Mesothelial cell of epicardium (in vitro differentiated cells): Measurements from ENCODE around the gene UBE2O. TPM values are rescaled to one million over a fixed set of nuclear protein-coding genes. Genes with fewer than 3 reads are reported as not detected.

ENCODE experiments used
- DNase-seq, 2 experiments: peaks; one replicate each; pipeline ENCODE4 v3.0.0; 2021; ENCODE audit warnings: low spot score in 2 of 2; ENCODE audit not compliant: unreplicated experiment in 2 of 2
- H3K27ac Mint-ChIP-seq: 2 replicates; pipeline ENCODE4 v1.8.0; 2021; ENCODE audit warnings: mixed read lengths
- H3K27me3 Mint-ChIP-seq: 2 replicates; pipeline ENCODE4 v1.8.0; 2021; ENCODE audit warnings: low read depth, mixed read lengths
- H3K36me3 Mint-ChIP-seq: 2 replicates; pipeline ENCODE4 v1.8.0; 2021; ENCODE audit warnings: mixed read lengths
- H3K4me1 Mint-ChIP-seq: 2 replicates; pipeline ENCODE4 v1.8.0; 2021; ENCODE audit warnings: mixed read lengths
- H3K4me3 Mint-ChIP-seq: 2 replicates; pipeline ENCODE4 v1.8.0; 2021; ENCODE audit warnings: mild to moderate bottlenecking, moderate library complexity, mixed read lengths
- H3K9me3 Mint-ChIP-seq: 2 replicates; pipeline ENCODE4 v1.8.0; 2021; ENCODE audit warnings: mixed read lengths
- CTCF ChIP-seq: fragments of 200-600 bp; sonication (generic); IDR thresholded peaks from one replicate; pipeline ENCODE4 v1.5.0; 2021; ENCODE audit warnings: antibody characterized with exemption; ENCODE audit not compliant: unreplicated experiment
- total RNA-seq: library from RNA; stranded (reverse); gene quantifications from 3 replicates; pipeline ENCODE4 v1.2.1, GENCODE V29; 2021

The UBE2O gene
- total RNA-seq, 1 donor from 2014 or later, result 46.3 TPM

GRCh38 chr17:76391200-76391715 is 61.7 kb downstream of the UBE2O start:
- Mint-ChIP-seq H3K27ac (no peak overlapping the region), H3K4me1 (peaks cover under 1% of the 10 kb centered on the region), H3K9me3 (no peaks in the 10 kb centered on the region), H3K4me3 (no peak overlapping the region), H3K36me3 (peaks cover 13% of the 10 kb centered on the region), H3K27me3 (peaks cover 5% of the 10 kb centered on the region)
- TF ChIP-seq CTCF, result no peak
- no peak for DNase-seq

- no peak overlapping the region for H3K27ac Mint-ChIP-seq
- peaks cover 15% of the 10 kb centered on the region for H3K27me3 Mint-ChIP-seq
- DNase-seq, result no peak
- H3K36me3 Mint-ChIP-seq, result peaks cover 12% of the 10 kb centered on the region
- H3K4me1 Mint-ChIP-seq, result peaks cover 3% of the 10 kb centered on the region
- H3K4me3 Mint-ChIP-seq, result no peak overlapping the region
- no peaks in the 10 kb centered on the region for H3K9me3 Mint-ChIP-seq
- no peak for TF ChIP-seq CTCF
Observed at GRCh38 chr17:76390003-76390421, 62.9 kb downstream of the UBE2O start.

DNA sequence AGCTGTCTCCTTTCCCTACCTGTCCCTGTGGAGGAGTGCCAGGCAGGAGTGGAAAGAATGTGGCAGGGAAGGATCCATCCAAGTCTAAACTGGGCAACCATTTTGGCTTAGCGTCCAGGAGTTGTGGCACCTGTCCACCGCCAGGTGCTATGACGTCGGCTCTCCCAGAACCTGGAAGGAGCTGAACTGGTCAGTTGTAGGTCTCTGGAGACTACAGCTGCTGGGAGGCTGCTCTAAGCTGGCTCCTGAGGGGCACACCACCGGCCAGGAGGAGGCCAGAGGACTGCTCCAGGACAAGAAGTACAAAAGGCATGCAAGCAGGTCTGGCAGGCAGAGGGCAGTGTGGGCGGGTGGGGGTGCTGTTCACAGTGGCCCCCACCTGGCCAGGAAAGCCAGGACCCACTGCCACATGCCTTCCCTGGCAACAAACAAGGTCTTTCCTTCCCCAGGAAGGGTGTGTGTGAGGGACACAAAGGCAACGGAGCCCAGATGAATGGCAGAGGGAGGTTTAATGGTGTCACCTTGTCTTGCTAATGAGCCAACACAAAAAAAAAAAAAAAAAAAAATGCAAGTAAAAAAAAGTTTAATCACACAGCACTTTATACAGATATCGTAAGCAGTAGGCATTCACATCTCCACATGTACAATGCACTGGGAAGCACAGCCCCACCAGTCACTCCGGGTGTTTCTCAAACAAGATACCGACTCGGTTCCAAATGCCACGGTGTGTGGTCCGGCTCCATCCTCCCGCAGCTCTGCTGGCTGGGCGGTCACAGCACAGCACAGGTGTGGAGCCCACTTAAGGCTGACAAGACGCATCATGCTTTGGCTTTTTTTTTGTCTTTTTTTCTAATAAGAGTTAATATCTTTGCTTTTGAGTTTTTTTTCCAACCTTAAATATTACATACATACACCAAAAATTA is 63.7 kb downstream of the UBE2O start:
- TF ChIP-seq CTCF, result no peak
- no peak overlapping the region for H3K27ac Mint-ChIP-seq
- no peaks in the 10 kb centered on the region for H3K9me3 Mint-ChIP-seq
- peaks cover 17% of the 10 kb centered on the region for H3K27me3 Mint-ChIP-seq
- H3K4me3 Mint-ChIP-seq, result no peak overlapping the region
- peaks cover 3% of the 10 kb centered on the region for H3K4me1 Mint-ChIP-seq
- peaks cover 11% of the 10 kb centered on the region for H3K36me3 Mint-ChIP-seq
- DNase-seq, result no peak

GRCh38 chr17:76386966-76387765 is 65.8 kb downstream of the UBE2O start:
- H3K4me1 Mint-ChIP-seq, result peaks cover 10% of the 10 kb centered on the region
- TF ChIP-seq CTCF, result no peak
- peak overlapping the region; percentile 4 for H3K4me3 Mint-ChIP-seq
- no peak overlapping the region for H3K27ac Mint-ChIP-seq
- no peaks in the 10 kb centered on the region for H3K9me3 Mint-ChIP-seq
- peaks cover 5% of the 10 kb centered on the region for H3K36me3 Mint-ChIP-seq
- H3K27me3 Mint-ChIP-seq, result peaks cover 25% of the 10 kb centered on the region
- no peak for DNase-seq

- H3K4me3 Mint-ChIP-seq, result peak overlapping the region; percentile 48
- TF ChIP-seq CTCF, result peak; percentile 99
- H3K27ac Mint-ChIP-seq, result no peak overlapping the region
- DNase-seq, result peak in 1 of 2 experiments; percentile 83
- H3K36me3 Mint-ChIP-seq, result peaks cover 5% of the 10 kb centered on the region
- H3K4me1 Mint-ChIP-seq, result peaks cover 13% of the 10 kb centered on the region
- H3K27me3 Mint-ChIP-seq, result peaks cover 28% of the 10 kb centered on the region
- H3K9me3 Mint-ChIP-seq, result no peaks in the 10 kb centered on the region
Observed at GRCh38 chr17:76385892-76386786, 66.8 kb downstream of the UBE2O start.
